SU-DHL-6 (cell line): ENCODE data around the gene HIBADH.

Experiments used
- EZH2phosphoT487 ChIP-seq: fragments of 200-600 bp; sonication (generic), shearing (Covaris generic); conservative IDR thresholded peaks from 2 replicates; pipeline ENCODE4 v1.6.1; 2018; ENCODE audit warnings: mild to moderate bottlenecking, antibody characterized with exemption, low read length, moderate library complexity, mixed read lengths
- TF ChIP-seq, protein P1 (sequence below): fragments of 200-600 bp; sonication (generic); IDR thresholded peaks from one replicate; pipeline ENCODE4 v1.5.1; 2017; ENCODE audit warnings: antibody characterized with exemption, mild to moderate bottlenecking, low read length, moderate library complexity; ENCODE audit not compliant: insufficient read depth, poor library complexity, severe bottlenecking

DNA sequence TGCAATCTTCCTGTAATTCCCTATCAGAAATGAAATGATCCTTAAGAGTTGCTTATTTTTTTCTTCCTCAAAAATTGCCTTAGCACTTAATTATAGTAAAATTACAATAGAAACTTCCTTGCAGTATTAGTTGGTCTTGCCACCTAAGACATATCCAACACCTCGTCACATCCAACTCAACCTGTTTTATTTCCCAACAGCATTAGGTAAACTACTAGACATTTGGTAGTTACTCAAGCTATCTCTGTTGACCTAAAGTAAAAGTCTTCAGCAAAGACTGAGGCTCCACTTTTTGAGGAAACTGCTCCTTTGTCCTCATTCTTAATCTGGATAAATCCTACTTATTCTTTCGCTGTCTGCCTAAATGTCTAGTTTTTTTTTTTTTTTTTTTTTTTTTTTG lies 20.4 kb downstream of the HIBADH start:
- TF ChIP-seq, protein P1, sequence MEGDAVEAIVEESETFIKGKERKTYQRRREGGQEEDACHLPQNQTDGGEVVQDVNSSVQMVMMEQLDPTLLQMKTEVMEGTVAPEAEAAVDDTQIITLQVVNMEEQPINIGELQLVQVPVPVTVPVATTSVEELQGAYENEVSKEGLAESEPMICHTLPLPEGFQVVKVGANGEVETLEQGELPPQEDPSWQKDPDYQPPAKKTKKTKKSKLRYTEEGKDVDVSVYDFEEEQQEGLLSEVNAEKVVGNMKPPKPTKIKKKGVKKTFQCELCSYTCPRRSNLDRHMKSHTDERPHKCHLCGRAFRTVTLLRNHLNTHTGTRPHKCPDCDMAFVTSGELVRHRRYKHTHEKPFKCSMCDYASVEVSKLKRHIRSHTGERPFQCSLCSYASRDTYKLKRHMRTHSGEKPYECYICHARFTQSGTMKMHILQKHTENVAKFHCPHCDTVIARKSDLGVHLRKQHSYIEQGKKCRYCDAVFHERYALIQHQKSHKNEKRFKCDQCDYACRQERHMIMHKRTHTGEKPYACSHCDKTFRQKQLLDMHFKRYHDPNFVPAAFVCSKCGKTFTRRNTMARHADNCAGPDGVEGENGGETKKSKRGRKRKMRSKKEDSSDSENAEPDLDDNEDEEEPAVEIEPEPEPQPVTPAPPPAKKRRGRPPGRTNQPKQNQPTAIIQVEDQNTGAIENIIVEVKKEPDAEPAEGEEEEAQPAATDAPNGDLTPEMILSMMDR, result no peak
- no peak for TF ChIP-seq EZH2phosphoT487
